ENCODE data around the gene SMAD2.
"Not testable (repeated sequence)": the region's sequence is repeated elsewhere in the genome, so short reads cannot be mapped to it uniquely, and the experiment has no call there.

SMAD2 gene

DNA sequence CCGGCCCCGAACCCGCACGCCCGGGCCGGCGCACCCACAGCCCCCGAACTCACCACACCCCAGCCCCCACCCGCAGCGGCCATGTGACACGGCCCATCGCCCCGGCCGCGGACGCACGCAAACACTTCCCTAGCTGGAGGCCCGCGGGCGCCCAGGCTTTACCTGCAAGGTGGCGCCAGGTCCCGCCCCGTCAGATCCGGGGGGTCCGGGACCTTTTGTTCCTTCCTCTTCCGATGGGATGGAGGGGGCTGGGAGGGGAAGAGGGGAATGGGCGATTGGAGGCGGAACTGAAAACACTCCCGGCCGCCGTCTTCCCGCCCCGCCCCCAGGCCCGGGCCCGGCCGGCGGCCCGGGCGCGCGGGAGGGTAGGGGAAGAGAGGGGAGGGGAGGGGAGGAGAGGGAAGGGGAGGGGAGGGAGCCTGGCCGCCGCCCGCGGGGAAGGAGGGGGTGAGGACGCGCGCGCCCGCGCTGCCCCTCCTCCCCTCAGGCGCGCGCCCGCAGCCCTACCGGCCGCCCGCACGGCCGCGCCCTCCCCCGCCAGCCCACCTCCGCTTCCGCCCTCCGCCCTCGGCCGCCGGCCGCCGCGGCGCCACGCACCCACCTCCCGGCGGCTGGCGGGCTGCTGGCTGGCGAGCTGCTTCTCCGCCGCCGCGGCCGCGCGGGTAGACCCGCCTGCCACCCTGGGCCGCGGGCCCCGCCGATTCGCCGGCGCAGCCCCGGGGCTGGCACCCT, at the start of gene SMAD2:
TSS of gene SMAD2 (minus strand) at position 461 of the 732 bp plus-strand sequence. CDS start 33,903 bp downstream, outside the sequence.
- Histone ChIP-seq H3K9me3 (ENCODE audit: control insufficient read depth, insufficient read depth, low read length) (no peaks in the 10 kb centered on the region), H3K9ac (ENCODE audit: low read depth, low read length) (peak within 1 kb of the TSS; percentile 98), H3K4me1 (ENCODE audit: insufficient read depth, low read length) (peaks cover 27% of the 10 kb centered on the region), H3K36me3 (ENCODE audit: insufficient read depth, low read length) (no peaks in the 10 kb centered on the region)

DNA sequence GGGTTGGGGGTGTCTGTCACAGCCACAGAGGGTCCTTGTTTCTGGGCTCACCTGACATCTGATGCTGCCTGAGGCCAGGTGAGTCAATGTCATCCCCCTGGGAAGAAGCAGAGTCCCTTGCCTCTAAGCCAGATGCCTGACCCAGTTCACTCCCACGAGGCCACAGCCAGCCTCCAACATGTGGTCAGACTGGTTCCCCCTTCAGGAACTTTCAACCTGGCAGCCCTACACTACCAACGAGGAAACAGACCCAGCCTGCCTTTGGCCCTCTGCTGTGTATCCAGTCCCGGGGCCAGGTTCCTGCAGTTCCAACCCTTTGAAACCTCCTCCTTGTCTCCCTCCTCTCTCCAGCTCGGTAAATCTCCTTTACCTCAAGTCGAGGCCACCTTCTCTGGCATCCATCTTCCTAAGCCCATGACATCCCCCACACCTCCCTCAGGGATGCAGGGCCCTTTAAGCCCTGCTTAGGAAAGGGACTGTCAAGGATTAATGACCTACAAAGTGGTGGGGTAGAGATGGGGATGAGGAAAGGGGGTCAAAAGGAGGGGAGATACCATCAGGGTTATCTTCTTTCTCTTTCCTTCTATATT, 49.2 kb upstream of the SMAD2 start:
- H3K9ac ChIP-seq (ENCODE audit: low read depth, low read length), result no peak overlapping the region
- H3K9me3 ChIP-seq (ENCODE audit: control insufficient read depth, insufficient read depth, low read length), result no peaks in the 10 kb centered on the region; the same call in 1 of the 2 replicates
- peaks cover 5% of the 10 kb centered on the region; the same call in 1 of the 2 replicates for H3K4me1 ChIP-seq (ENCODE audit: insufficient read depth, low read length)
- no peaks in the 10 kb centered on the region for H3K36me3 ChIP-seq (ENCODE audit: insufficient read depth, low read length)

DNA sequence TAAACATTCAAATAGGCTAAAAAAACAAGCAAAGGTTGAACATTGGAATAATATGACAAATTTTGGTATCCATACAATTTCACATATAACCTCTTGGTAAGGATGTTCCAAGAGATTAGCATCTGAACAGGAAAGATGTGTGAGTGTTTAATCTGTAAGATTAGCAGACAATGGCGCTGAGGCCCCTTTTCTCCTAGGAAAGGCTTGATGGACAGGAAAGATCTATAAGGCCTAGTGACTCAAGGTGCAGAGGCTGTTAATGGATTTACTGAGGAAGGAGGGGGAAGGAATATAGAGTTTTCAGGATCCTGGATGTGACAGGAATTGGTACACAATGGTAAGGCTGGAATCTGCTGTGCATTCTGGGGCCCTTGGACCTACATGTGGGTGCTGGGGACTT, 48.1 kb upstream of the SMAD2 start:
- Histone ChIP-seq H3K9ac (ENCODE audit: low read depth, low read length) (no peak overlapping the region), H3K9me3 (ENCODE audit: control insufficient read depth, insufficient read depth, low read length) (no peaks in the 10 kb centered on the region), H3K36me3 (ENCODE audit: insufficient read depth, low read length) (no peaks in the 10 kb centered on the region), H3K4me1 (ENCODE audit: insufficient read depth, low read length) (peaks cover 2% of the 10 kb centered on the region; the same call in 1 of the 2 replicates)

DNA sequence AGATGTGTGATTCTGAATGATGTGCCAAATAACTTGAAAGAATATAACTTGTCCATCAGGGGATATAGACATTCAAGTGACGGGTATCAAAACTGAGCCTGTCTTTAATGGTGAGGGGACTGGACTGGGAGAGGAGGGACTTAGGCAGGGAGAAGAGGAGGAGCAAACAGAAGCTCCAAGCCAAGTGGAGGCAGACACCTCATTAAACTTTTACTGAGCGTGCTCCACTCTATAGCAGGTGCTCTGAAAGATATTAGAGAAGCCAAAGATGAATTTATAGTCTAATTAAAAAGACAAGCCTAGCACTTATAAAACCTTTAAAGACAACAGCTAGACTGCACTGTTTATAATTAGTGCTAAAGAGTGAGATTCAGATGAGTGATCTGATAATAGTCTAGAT, 47.7 kb upstream of the SMAD2 start:
- Histone ChIP-seq H3K9me3 (ENCODE audit: control insufficient read depth, insufficient read depth, low read length) (no peaks in the 10 kb centered on the region), H3K36me3 (ENCODE audit: insufficient read depth, low read length) (no peaks in the 10 kb centered on the region), H3K4me1 (ENCODE audit: insufficient read depth, low read length) (0 out of 2 replicates have a peak, but pooled peaks cover 3% of the 10 kb centered on the region), H3K9ac (ENCODE audit: low read depth, low read length) (no peak overlapping the region)

DNA sequence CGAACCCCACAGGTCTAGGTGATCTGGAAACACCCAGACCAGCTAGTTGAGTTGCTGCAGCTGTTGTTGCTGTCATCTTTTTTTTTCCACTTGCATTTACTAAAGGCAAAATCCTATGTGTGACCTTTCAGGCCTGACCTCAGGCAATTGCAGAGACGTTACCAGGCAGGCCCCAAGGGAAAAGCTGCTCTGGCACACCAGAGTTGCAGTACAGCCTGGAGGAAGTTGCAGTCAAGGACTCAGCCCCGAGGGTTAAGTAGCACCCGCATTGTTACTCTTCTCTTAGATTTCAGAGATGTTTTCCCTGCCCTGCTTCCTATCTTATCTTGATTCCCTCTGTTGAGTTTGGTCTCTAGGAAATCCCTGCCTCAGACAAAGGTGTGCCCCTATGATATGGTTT, 45.2 kb upstream of the SMAD2 start:
- Histone ChIP-seq H3K4me1 (ENCODE audit: insufficient read depth, low read length) (peaks cover 12% of the 10 kb centered on the region; the same call in 1 of the 2 replicates), H3K36me3 (ENCODE audit: insufficient read depth, low read length) (no peaks in the 10 kb centered on the region), H3K9ac (ENCODE audit: low read depth, low read length) (no peak overlapping the region), H3K9me3 (ENCODE audit: control insufficient read depth, insufficient read depth, low read length) (no peaks in the 10 kb centered on the region)

DNA sequence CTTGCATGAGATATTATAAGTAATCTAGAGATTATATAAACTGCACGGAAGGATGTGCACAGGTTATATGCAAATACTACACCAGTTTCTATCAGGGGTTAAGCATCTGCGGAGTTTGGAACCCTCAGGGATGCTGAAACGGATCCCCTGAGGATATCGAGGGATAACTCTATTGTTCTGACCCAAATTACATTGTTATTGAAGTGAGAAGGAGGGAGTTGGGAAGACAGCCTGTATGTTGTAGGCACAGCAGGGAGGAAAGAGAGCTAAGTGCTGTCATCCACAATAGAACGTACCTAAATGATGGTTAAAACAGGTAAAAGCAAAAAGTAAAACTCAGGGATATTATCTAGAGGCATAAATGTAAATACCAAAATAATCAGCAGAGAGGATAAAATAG, 44.6 kb upstream of the SMAD2 start:
- Histone ChIP-seq H3K9ac (ENCODE audit: low read depth, low read length) (no peak overlapping the region), H3K9me3 (ENCODE audit: control insufficient read depth, insufficient read depth, low read length) (no peaks in the 10 kb centered on the region), H3K4me1 (ENCODE audit: insufficient read depth, low read length) (peaks cover 12% of the 10 kb centered on the region; the same call in 1 of the 2 replicates), H3K36me3 (ENCODE audit: insufficient read depth, low read length) (no peaks in the 10 kb centered on the region)

DNA sequence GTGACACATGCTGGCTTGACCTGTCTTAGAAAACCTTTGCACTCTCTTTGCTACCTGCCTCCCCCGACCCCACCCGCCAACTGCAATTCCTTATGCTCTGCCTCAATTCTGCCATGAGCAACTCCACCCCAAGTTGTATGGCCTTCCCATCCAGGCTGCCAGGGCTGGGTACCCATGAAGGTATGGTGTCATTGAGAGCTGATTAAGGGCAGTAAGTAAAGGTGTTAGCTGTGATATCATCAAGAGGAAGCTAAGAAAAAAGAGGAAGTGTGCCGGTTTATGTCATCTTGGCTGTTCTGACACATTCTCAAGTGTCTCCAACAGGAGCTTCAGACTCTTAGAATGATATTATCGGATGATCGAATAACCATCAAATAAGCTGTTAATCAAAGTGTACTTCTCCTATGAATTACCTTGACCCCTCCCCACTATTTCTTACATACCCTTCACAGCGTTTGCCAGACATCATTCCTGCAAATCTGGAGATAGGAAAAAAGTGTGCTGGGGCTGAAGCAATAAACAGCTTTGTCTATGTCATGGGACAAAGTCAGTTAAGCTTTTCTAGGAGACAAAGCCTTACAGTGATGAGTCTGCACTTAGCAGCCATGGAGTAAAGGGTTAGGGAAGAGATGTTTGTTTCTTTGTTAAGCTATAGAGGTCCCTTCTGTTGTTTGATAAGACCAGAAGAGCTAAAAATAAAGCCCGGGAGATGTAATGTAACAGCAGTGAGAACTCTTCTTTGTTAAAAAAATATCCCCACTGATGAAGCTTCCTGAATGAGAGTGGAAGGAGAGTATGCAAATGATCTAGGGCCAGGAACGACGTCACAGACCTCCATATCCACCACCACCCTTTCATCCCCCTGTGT, 40.4 kb upstream of the SMAD2 start:
- Histone ChIP-seq H3K36me3 (ENCODE audit: insufficient read depth, low read length) (no peaks in the 10 kb centered on the region), H3K4me1 (ENCODE audit: insufficient read depth, low read length) (peaks cover 29% of the 10 kb centered on the region), H3K9ac (ENCODE audit: low read depth, low read length) (no peak overlapping the region), H3K9me3 (ENCODE audit: control insufficient read depth, insufficient read depth, low read length) (peaks cover 8% of the 10 kb centered on the region)

DNA sequence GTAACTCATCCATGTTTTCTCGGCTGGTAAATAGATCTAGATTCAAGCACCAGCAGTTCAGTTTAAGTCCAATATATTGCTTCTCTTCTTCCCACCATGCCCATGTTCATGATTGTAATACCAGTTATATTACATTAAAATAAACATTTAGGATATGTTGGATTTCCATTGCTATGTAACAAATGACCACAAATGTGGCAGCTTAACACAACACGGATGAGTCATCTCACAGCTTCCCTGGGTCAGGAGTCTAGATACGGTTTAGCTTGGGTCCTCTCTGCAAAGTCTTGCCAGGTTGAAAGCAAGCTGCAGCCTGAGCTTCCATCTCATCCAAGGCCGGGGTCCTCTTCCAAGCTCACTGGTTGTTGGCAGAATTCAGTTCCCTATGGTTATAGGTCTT, 39.4 kb upstream of the SMAD2 start:
- peaks cover 29% of the 10 kb centered on the region for H3K4me1 ChIP-seq (ENCODE audit: insufficient read depth, low read length)
- H3K36me3 ChIP-seq (ENCODE audit: insufficient read depth, low read length), result no peaks in the 10 kb centered on the region
- no peak overlapping the region for H3K9ac ChIP-seq (ENCODE audit: low read depth, low read length)
- H3K9me3 ChIP-seq (ENCODE audit: control insufficient read depth, insufficient read depth, low read length), result peaks cover 8% of the 10 kb centered on the region

DNA sequence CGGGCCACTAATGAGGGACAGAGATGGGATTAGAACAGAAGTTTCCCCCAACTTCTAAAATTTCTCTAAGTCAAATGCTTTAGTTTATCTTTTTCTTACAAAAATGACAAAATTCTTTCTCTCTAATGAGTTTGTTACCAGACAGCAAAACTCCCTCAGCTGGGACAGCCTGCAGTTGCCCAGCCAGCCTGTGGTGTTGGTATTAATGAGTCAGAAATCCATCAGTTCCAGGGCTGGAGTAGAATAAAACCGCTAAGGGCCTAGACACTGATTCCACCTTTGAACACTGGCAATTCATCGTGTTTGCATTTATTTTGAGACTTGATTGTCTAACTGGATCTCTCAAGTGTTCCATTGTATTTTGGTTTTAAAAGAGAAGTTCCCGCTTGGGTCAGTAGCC, 38.3 kb upstream of the SMAD2 start:
- Histone ChIP-seq H3K4me1 (ENCODE audit: insufficient read depth, low read length) (peaks cover 29% of the 10 kb centered on the region), H3K9ac (ENCODE audit: low read depth, low read length) (no peak overlapping the region), H3K9me3 (ENCODE audit: control insufficient read depth, insufficient read depth, low read length) (peaks cover 8% of the 10 kb centered on the region), H3K36me3 (ENCODE audit: insufficient read depth, low read length) (no peaks in the 10 kb centered on the region)

DNA sequence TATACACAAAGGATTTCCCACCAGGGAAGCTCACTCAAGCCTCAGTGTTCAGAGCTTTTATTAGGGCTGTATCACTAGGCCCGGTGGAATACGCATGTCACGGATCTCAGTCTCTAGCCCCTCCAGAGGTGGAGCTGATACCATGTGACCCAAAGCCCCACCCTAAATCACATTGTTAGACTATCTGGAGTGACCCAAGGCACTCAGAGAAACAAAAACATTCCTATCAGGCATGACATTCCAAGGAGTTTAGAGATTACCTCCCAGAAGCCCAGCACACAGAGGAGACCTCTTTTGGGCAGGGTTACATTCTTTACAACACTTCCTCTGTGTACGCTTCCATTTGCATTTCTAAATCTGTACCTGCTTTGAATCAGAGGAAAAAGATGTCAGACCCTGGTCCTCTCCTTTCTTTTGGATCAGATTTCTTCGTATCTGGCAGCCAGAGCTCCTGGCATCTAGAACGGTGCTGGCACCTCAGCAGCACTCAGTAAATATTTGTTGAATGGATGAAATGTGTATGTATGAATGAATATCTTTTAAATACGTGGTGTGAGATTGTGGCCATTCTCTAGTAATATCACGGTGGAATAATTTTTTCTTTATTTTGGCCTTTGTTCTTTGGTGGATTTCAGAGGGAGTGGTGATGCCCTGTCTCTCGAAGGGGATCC, 37.7 kb upstream of the SMAD2 start:
- H3K9ac ChIP-seq (ENCODE audit: low read depth, low read length), result peak overlapping the region; percentile 16; the same call in 1 of the 2 replicates
- H3K9me3 ChIP-seq (ENCODE audit: control insufficient read depth, insufficient read depth, low read length), result peaks cover 8% of the 10 kb centered on the region
- H3K36me3 ChIP-seq (ENCODE audit: insufficient read depth, low read length), result no peaks in the 10 kb centered on the region

DNA sequence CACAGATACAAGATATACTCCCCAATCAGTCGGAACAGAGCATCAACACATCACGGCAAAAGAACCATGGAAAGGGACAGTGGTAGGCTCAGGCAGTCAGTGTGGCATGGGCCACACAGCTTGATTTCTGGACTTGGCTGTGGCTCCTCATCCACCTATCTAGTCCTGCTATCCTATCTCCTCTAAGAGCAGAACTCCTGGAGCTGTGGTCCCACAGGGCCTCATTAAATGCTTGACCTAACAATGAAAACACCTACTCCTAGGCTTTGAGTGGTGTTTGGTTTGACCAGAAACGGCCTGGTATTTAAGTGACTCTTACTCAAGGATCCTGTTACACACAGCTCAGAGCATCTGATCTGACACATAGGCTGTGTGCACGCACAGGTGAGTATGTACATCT, 33.6 kb upstream of the SMAD2 start:
- H3K36me3 ChIP-seq (ENCODE audit: insufficient read depth, low read length), result no peaks in the 10 kb centered on the region
- H3K9ac ChIP-seq (ENCODE audit: low read depth, low read length), result no peak overlapping the region
- H3K4me1 ChIP-seq (ENCODE audit: insufficient read depth, low read length), result peaks cover 12% of the 10 kb centered on the region
- H3K9me3 ChIP-seq (ENCODE audit: control insufficient read depth, insufficient read depth, low read length), result peaks cover 21% of the 10 kb centered on the region

More for the DNA sequence above, 37.7 kb upstream of the SMAD2 start:
- peaks cover 26% of the 10 kb centered on the region for H3K4me1 ChIP-seq (ENCODE audit: insufficient read depth, low read length)

DNA sequence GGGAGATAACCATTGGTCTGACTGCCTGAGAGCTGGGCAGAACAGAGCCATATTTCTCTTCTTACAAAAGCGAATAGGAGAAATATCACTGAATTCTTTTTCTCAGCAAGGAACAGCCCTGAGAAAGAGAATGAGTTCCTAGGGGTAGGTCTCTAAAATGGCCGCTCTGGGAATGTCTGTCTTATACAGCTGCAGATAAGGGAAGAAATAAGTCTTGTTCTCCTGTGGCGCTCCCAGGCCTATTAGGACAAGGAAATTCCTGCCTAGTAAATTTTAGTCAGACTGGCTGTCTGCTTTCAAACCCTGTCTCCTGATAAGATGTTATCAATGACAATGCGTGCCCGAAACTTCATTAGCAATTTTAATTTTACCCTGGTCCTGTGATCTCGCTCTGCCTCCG, 30.5 kb upstream of the SMAD2 start:
- not testable (repeated sequence) for H3K36me3 ChIP-seq (ENCODE audit: insufficient read depth, low read length); H3K9ac ChIP-seq (ENCODE audit: low read depth, low read length); H3K4me1 ChIP-seq (ENCODE audit: insufficient read depth, low read length)
- H3K9me3 ChIP-seq (ENCODE audit: control insufficient read depth, insufficient read depth, low read length), result peaks cover 13% of the 10 kb centered on the region

DNA sequence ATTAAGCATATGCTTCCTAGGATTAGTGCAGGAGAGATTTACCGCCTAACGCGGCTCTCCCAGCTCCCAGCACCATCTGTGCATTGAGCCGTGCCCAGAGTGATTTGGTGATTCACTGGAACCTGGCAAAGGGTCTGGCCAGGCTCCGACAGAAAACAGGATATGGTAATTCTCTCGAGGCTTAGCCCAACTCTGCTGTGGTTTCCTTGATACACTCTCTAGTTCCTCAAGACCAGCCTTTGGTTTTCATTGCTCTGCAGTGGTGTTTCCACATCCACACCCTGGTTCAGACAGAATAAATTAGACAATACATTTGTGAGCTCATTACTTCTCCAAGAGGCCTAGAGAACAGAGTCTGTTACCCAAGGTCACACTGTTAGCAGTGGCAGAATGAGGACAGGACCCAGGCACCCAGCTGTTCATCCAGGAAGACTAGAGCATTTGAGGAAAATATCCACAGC, 23.0 kb upstream of the SMAD2 start:
- Histone ChIP-seq H3K36me3 (ENCODE audit: insufficient read depth, low read length) (no peaks in the 10 kb centered on the region), H3K4me1 (ENCODE audit: insufficient read depth, low read length) (0 out of 2 replicates have a peak, but pooled peaks cover 5% of the 10 kb centered on the region), H3K9me3 (ENCODE audit: control insufficient read depth, insufficient read depth, low read length) (no peaks in the 10 kb centered on the region), H3K9ac (ENCODE audit: low read depth, low read length) (no peak overlapping the region)

DNA sequence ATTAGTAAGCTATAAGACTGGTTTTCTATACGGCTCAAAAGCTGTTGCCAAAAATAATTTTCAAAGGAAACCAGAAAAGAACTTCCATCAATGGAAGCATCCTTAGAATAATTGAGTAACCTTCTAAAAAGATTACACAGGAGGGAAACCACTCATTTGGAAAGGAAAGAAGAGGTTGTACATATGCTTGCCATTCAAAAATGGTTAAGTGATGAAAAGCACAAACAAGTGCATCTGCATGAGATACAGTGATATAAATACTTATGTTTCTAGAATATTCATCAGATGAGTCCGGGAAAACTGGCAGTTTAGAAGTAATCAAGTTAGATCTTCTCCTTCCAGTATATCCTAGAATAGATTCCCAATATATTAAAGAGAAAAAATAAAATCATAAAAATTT, 20.1 kb upstream of the SMAD2 start:
- Histone ChIP-seq H3K4me1 (ENCODE audit: insufficient read depth, low read length) (0 out of 2 replicates have a peak, but pooled peaks cover 5% of the 10 kb centered on the region), H3K9ac (ENCODE audit: low read depth, low read length) (no peak overlapping the region)

More for the DNA sequence above, 20.1 kb upstream of the SMAD2 start:
- Histone ChIP-seq H3K9me3 (ENCODE audit: control insufficient read depth, insufficient read depth, low read length) (no peaks in the 10 kb centered on the region), H3K36me3 (ENCODE audit: insufficient read depth, low read length) (no peaks in the 10 kb centered on the region)

Measured in ES-I3 (cell line).